Fibroblast of lung (primary cell): ENCODE results near the gene RPF1. TPM values are rescaled to one million over a fixed set of nuclear protein-coding genes. Genes with fewer than 3 reads are reported as not detected.

ENCODE experiments used
- DNase-seq, 2 donors: peaks; one replicate each; pipeline versions ENCODE4 v3.0.0 to v3.0.0-alpha.2; 2010; ENCODE audit warnings: low read depth in 2 of 2
- H2AFZ ChIP-seq: 2 replicates; pipeline ENCODE4 v1.5.1; 2012; ENCODE audit warnings: low read length, control low read depth, inconsistent platforms
- H3K27ac ChIP-seq: 2 replicates; pipeline ENCODE4 v1.5.1; 2011; ENCODE audit warnings: low read length, control low read depth; ENCODE audit not compliant: insufficient read depth
- H3K27me3 ChIP-seq: 2 replicates; pipeline ENCODE4 v1.5.1; 2011; ENCODE audit warnings: mild to moderate bottlenecking, low read length; ENCODE audit not compliant: control insufficient read depth, insufficient read depth
- H3K36me3 ChIP-seq: 2 replicates; pipeline ENCODE4 v1.5.1; 2011; ENCODE audit warnings: low read length; ENCODE audit not compliant: control insufficient read depth, insufficient read depth
- H3K4me1 ChIP-seq: 2 replicates; pipeline ENCODE4 v1.5.1; 2011; ENCODE audit warnings: low read length; ENCODE audit not compliant: control insufficient read depth, insufficient read depth; ENCODE audit errors: extremely low read depth
- H3K4me2 ChIP-seq: 2 replicates; pipeline ENCODE4 v1.5.1; 2011; ENCODE audit warnings: low read length, control low read depth; ENCODE audit not compliant: insufficient read depth; ENCODE audit errors: extremely low read depth
- H3K4me3 ChIP-seq, 4 experiments: fragments of 200-600 bp in 1 of 4; sonication (generic) in 1 of 4; replicated peaks in 1 of 4; 2 replicates each; pipeline ENCODE4 v1.5.1; 2011 to 2016; ENCODE audit warnings: low read length in 4 of 4, low read depth in 3 of 4, mild to moderate bottlenecking in 3 of 4, control low read depth in 2 of 4, inconsistent platforms in 1 of 4, mixed read lengths in 1 of 4; ENCODE audit not compliant: insufficient read depth in 1 of 4; ENCODE audit errors: control extremely low read depth in 1 of 4
- H3K79me2 ChIP-seq: 2 replicates; pipeline ENCODE4 v1.5.1; 2012; ENCODE audit warnings: mild to moderate bottlenecking, low read length, inconsistent platforms; ENCODE audit not compliant: control insufficient read depth, insufficient read depth
- H3K9ac ChIP-seq: 2 replicates; pipeline ENCODE4 v1.5.1; 2011; ENCODE audit warnings: mild to moderate bottlenecking, low read length, control low read depth; ENCODE audit not compliant: insufficient read depth
- H3K9me3 ChIP-seq: 2 replicates; pipeline ENCODE4 v1.5.1; 2012; ENCODE audit warnings: low read depth, low read length; ENCODE audit not compliant: control insufficient read depth, insufficient read depth
- H4K20me1 ChIP-seq: 2 replicates; pipeline ENCODE4 v1.5.1; 2011; ENCODE audit warnings: low read length; ENCODE audit not compliant: control insufficient read depth, insufficient read depth; ENCODE audit errors: extremely low read depth
- CTCF ChIP-seq, 2 donors: IDR thresholded peaks in 1 of 2; conservative IDR thresholded peaks in 1 of 2; 1 replicate in 1 of 2; 2 replicates in 1 of 2; pipeline ENCODE4 v1.5.1; 2011 to 2012; ENCODE audit warnings: low read length in 2 of 2, control low read depth in 1 of 2, inconsistent platforms in 1 of 2, low read depth in 1 of 2, mild to moderate bottlenecking in 1 of 2
- EZH2 ChIP-seq: IDR thresholded peaks from 2 replicates; pipeline ENCODE4 v1.5.1; 2012; ENCODE audit warnings: low read length, control low read depth, mild to moderate bottlenecking; ENCODE audit errors: missing control alignments
- polyA plus RNA-seq, 2 donors: library from polyadenylated mRNA; depleted of rRNA in 1 of 2; stranded (reverse) in 1 of 2; unstranded in 1 of 2; fragments of >200 nt; gene quantifications; 2 replicates each; pipeline ENCODE4 v1.2.1, GENCODE V29; 2011 to 2012; ENCODE audit warnings: missing spikeins in 1 of 2
- total RNA-seq: library from RNA; depleted of rRNA; stranded (reverse); fragments of >200 nt; gene quantifications from 2 replicates; pipeline ENCODE4 v1.2.1, GENCODE V29; 2014

Gene RPF1
- total and polyA plus RNA-seq, 2 donors (not counting 1 experiment from before 2014, with no cell fraction given), result 32.2 to 40.6 TPM

- H3K4me3 ChIP-seq, result no peak overlapping the region
- H3K27ac ChIP-seq, result no peak overlapping the region
- DNase-seq, result no peak
- H3K4me1 ChIP-seq, result peaks cover 2% of the 10 kb centered on the region
- peak overlapping the region; percentile 77 for H3K4me2 ChIP-seq
- peaks cover 30% of the 10 kb centered on the region for H3K79me2 ChIP-seq
- no peaks in the 10 kb centered on the region for H3K36me3 ChIP-seq
- H2AFZ ChIP-seq, result no peak overlapping the region
- no peak overlapping the region for H3K9ac ChIP-seq
- no peak for TF ChIP-seq EZH2
- no peak for TF ChIP-seq CTCF (conservative IDR thresholded peaks at IDR 0.05 in 1 of 2, IDR thresholded peaks at IDR 0.05 in 1 of 2; ENCODE audit: low read depth in 1 of 2, low read length in 2 of 2)
- no peaks in the 10 kb centered on the region for H3K27me3 ChIP-seq
- no peaks in the 10 kb centered on the region for H4K20me1 ChIP-seq
- no peaks in the 10 kb centered on the region for H3K9me3 ChIP-seq
These were observed 2.3 kb downstream of the RPF1 start for GRCh38 chr1:84481317-84481716.

DNA sequence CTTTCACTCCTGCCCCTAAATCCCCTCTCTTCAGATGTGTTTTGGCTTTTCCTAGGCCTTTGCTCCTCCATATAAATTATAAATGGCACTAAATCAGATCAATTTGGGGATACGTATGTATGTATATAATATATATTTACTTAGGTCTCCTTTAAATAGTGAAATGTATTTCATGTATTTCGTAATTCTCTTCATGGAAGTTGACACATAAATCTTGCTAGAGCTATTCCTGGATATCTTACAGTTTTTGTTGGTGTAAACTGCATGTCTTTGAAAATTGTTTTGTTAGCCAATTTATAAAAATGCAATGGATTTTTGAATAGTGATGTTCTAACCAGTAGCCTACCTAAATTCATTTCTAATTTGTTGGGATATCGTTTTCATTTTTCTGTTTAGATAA lies 9.0 kb downstream of the RPF1 start:
- peaks cover 8% of the 10 kb centered on the region for H3K79me2 ChIP-seq
- no peak overlapping the region for H3K9ac ChIP-seq
- no peak overlapping the region for H3K4me3 ChIP-seq
- H2AFZ ChIP-seq, result no peak overlapping the region
- no peaks in the 10 kb centered on the region for H3K9me3 ChIP-seq
- no peaks in the 10 kb centered on the region for H4K20me1 ChIP-seq
- no peaks in the 10 kb centered on the region for H3K4me1 ChIP-seq
- TF ChIP-seq CTCF (conservative IDR thresholded peaks at IDR 0.05 in 1 of 2, IDR thresholded peaks at IDR 0.05 in 1 of 2; ENCODE audit: low read depth in 1 of 2, low read length in 2 of 2), result no peak
- TF ChIP-seq EZH2, result no peak
- no peak overlapping the region for H3K27ac ChIP-seq
- peaks cover 4% of the 10 kb centered on the region for H3K36me3 ChIP-seq
- no peak for DNase-seq
- no peaks in the 10 kb centered on the region for H3K27me3 ChIP-seq
- no peak overlapping the region for H3K4me2 ChIP-seq

- TF ChIP-seq CTCF (conservative IDR thresholded peaks at IDR 0.05 in 1 of 2, IDR thresholded peaks at IDR 0.05 in 1 of 2; ENCODE audit: low read depth in 1 of 2, low read length in 2 of 2) (no peak), EZH2 (no peak)
- no peak overlapping the region for H3K4me2 ChIP-seq
- no peaks in the 10 kb centered on the region for H3K27me3 ChIP-seq
- no peaks in the 10 kb centered on the region for H4K20me1 ChIP-seq
- DNase-seq, result no peak
- no peak overlapping the region for H3K9ac ChIP-seq
- no peak overlapping the region for H3K27ac ChIP-seq
- no peaks in the 10 kb centered on the region for H3K4me1 ChIP-seq
- no peak overlapping the region for H3K4me3 ChIP-seq
- peaks cover 4% of the 10 kb centered on the region for H3K36me3 ChIP-seq
- H2AFZ ChIP-seq, result no peak overlapping the region
- peaks cover 8% of the 10 kb centered on the region for H3K79me2 ChIP-seq
- H3K9me3 ChIP-seq, result no peaks in the 10 kb centered on the region
These were observed 10.7 kb downstream of the RPF1 start for GRCh38 chr1:84489766-84490165.
